ENCODE results near the gene MRPS18A.

Gene MRPS18A

DNA sequence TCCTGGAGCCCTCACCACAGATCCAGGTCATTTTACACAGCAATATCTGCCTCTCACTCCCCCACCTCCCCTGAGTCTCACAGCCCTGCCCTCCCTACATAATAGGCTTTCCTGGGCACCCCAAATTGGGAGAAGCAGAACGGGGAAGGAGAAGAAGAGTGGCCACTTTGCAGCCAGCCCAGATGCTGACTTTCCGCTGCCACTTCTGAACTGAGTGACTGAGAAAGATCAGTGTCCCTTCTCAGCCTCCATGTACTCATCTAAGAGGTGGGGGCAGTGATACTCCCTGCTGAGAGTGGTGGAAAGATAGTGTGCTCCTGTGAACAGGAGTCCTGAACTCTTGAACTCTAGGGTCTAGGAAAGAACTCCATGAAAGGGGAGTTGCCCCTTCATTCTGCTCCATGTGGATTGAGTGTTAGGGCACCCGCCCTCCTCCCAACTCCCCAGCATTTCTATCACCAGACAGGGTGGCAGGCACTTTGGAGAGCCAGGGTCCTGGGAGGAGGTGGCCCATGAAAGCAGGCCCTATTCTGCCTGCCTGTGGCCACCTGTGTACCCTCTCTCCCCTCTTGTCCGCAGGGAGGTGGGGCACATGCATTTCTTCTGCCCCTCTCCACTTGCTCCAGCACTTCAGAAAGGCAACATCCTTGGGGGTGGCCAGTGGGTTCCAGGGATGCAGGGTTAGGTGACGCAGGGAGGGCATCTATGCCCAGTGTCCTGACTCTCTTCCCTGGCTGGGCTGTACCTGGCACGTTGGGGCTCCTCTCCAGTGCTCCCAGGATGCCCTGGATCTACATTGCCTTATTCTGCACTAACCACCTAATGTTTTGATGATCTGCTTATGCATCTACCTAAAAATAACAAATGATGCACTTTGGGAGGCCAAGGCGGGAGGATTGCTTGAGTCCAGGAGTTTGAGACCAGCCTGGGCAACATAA is 38.3 kb upstream of the MRPS18A start:
- H3K27me3 ChIP-seq: peaks cover 17% of the 10 kb centered on the region
- peaks cover 27 to 33% of the 10 kb centered on the region in 2 experiments for H3K4me1 ChIP-seq (ENCODE audit: control insufficient read depth in 1 of 2, insufficient read depth in 1 of 2, low read depth in 1 of 2, low read length in 1 of 2)
- no peaks in the 10 kb centered on the region for H3K36me3 ChIP-seq
- H3K27ac ChIP-seq: peak overlapping the region; percentile 90
- H3K9me3 ChIP-seq: peaks cover 5% of the 10 kb centered on the region
- H3K4me3 ChIP-seq (ENCODE audit: low read depth in 1 of 2, low read length in 1 of 2): peak overlapping the region; percentile 36 to 49
- TF ChIP-seq, protein P1, sequence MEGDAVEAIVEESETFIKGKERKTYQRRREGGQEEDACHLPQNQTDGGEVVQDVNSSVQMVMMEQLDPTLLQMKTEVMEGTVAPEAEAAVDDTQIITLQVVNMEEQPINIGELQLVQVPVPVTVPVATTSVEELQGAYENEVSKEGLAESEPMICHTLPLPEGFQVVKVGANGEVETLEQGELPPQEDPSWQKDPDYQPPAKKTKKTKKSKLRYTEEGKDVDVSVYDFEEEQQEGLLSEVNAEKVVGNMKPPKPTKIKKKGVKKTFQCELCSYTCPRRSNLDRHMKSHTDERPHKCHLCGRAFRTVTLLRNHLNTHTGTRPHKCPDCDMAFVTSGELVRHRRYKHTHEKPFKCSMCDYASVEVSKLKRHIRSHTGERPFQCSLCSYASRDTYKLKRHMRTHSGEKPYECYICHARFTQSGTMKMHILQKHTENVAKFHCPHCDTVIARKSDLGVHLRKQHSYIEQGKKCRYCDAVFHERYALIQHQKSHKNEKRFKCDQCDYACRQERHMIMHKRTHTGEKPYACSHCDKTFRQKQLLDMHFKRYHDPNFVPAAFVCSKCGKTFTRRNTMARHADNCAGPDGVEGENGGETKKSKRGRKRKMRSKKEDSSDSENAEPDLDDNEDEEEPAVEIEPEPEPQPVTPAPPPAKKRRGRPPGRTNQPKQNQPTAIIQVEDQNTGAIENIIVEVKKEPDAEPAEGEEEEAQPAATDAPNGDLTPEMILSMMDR (IDR thresholded peaks at IDR 0.05): no peak

- H3K9me3 ChIP-seq: no peaks in the 10 kb centered on the region
- TF ChIP-seq, protein P1 (IDR thresholded peaks at IDR 0.05): peak; percentile 43
These were observed 37.5 kb upstream of the MRPS18A start for GRCh38 chr6:43724914-43725642.

GRCh38 chr6:43724354-43724753 is 36.8 kb upstream of the MRPS18A start:
- Histone ChIP-seq H3K4me1 (ENCODE audit: control insufficient read depth in 1 of 2, insufficient read depth in 1 of 2, low read depth in 1 of 2, low read length in 1 of 2) (peaks cover 27 to 33% of the 10 kb centered on the region in 2 experiments), H3K9me3 (no peaks in the 10 kb centered on the region), H3K27ac (peak overlapping the region; percentile 90), H3K27me3 (peaks cover 32% of the 10 kb centered on the region), H3K4me3 (ENCODE audit: low read depth in 1 of 2, low read length in 1 of 2) (peak overlapping the region; percentile 36 to 49), H3K36me3 (no peaks in the 10 kb centered on the region)
- TF ChIP-seq, protein P1 (IDR thresholded peaks at IDR 0.05): no peak

More at GRCh38 chr6:43724914-43725642, 37.5 kb upstream of the MRPS18A start:
- Histone ChIP-seq H3K27ac (peak overlapping the region; percentile 90), H3K36me3 (no peaks in the 10 kb centered on the region), H3K27me3 (peaks cover 25% of the 10 kb centered on the region), H3K4me3 (ENCODE audit: low read depth in 1 of 2, low read length in 1 of 2) (peak overlapping the region; percentile 36 to 49), H3K4me1 (ENCODE audit: control insufficient read depth in 1 of 2, insufficient read depth in 1 of 2, low read depth in 1 of 2, low read length in 1 of 2) (peaks cover 27 to 33% of the 10 kb centered on the region in 2 experiments)

- peaks cover 27 to 33% of the 10 kb centered on the region in 2 experiments for H3K4me1 ChIP-seq (ENCODE audit: control insufficient read depth in 1 of 2, insufficient read depth in 1 of 2, low read depth in 1 of 2, low read length in 1 of 2)
- H3K27me3 ChIP-seq: peaks cover 37% of the 10 kb centered on the region
- H3K27ac ChIP-seq: peak overlapping the region; percentile 90
- H3K9me3 ChIP-seq: no peaks in the 10 kb centered on the region
- peak overlapping the region in 1 of 2 experiments; percentile 49 for H3K4me3 ChIP-seq (ENCODE audit: low read depth in 1 of 2, low read length in 1 of 2)
- TF ChIP-seq, protein P1 (IDR thresholded peaks at IDR 0.05): peak; percentile 88
- H3K36me3 ChIP-seq: no peaks in the 10 kb centered on the region
These were observed 36.2 kb upstream of the MRPS18A start for GRCh38 chr6:43723737-43724295.

- Histone ChIP-seq H3K9me3 (no peaks in the 10 kb centered on the region), H3K27me3 (peaks cover 41% of the 10 kb centered on the region), H3K36me3 (no peaks in the 10 kb centered on the region), H3K27ac (no peak overlapping the region), H3K4me1 (ENCODE audit: control insufficient read depth in 1 of 2, insufficient read depth in 1 of 2, low read depth in 1 of 2, low read length in 1 of 2) (peaks cover 27 to 33% of the 10 kb centered on the region in 2 experiments), H3K4me3 (ENCODE audit: low read depth in 1 of 2, low read length in 1 of 2) (no peak overlapping the region)
- TF ChIP-seq, protein P1 (IDR thresholded peaks at IDR 0.05): no peak
These were observed 35.4 kb upstream of the MRPS18A start for GRCh38 chr6:43722920-43723545.
